GM18907 (cell line): ENCODE results near the gene PEA15.

Source experiments
- ATAC-seq: cut with Tn5 transposase; IDR thresholded peaks from one replicate; pipeline ENCODE4 v1.9.1; 2021; ENCODE audit warnings: mild to moderate bottlenecking, moderate library complexity; ENCODE audit not compliant: unreplicated experiment

The PEA15 gene

GRCh38 chr1:160178731-160179130 lies 26.5 kb upstream of the PEA15 start:
- no peak for ATAC-seq

DNA sequence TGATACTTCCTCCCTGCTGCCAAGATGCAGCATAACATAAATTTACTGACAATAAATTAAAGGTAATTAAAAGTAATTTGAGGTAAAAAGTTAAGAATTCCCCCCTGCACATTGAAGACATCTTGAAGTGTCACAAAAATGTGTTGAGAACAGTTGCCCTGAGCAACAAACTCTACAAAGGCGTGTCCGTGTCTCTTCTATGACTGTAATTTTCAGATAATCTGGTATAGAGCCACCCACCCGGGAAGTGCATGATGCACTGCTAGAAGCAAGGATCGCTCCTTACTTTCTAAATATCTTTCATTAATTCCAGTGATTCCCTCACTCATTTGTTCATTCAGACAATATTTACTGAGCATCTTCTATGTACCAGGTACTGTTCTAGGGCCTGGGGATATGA lies 25.8 kb upstream of the PEA15 start:
- ATAC-seq = no peak

- no peak for ATAC-seq
These were observed 18.9 kb upstream of the PEA15 start for GRCh38 chr1:160186246-160186645.

DNA sequence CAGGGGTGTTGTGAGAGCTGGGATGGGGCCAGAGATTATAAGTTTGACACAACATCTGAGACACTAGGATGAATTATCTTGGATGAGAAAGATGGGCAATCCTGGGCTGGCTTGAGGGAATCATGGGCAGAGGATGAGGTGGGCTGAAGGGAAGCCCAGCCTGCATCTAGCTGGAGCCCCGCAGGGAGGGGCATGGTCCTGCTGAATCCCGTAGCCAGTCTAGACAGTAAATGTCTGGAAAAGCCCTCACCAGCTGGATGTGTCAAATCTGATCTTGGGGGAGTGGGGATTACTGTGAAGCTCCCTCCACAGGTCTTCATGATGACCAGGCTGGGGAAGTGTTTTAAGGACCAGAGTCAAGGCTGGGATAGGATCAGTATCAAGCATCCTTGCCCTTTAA lies 18.5 kb upstream of the PEA15 start:
- no peak for ATAC-seq

GRCh38 chr1:160187407-160187806 lies 17.8 kb upstream of the PEA15 start:
- ATAC-seq = no peak

DNA sequence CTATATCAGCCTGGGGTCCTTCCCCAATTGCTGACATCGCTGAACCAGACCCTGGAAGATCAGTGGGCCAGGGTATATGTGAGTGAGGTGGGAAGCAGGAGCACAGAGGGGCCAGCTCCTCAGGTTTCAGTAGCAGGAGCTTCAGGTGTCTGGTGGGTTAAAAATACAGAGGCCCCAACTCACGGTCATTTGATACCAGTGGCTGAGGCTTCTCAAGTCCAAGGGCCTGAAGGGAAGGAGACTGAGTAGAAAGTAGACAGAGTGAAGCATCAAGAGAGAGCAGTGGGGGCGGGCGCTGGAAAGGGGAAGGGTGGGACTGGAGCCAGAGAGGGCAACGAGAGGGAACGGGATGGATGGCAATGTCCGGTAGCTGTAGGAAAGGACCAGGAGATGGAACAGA lies 16.8 kb upstream of the PEA15 start:
- no peak for ATAC-seq

- ATAC-seq = no peak
These were observed 15.2 kb upstream of the PEA15 start, which contains the start of gene CASQ1 for GRCh38 chr1:160189649-160190625. Gene CASQ1 (plus strand): TSS chr1:160190575. CDS start chr1:160190752, 177 bp downstream.

DNA sequence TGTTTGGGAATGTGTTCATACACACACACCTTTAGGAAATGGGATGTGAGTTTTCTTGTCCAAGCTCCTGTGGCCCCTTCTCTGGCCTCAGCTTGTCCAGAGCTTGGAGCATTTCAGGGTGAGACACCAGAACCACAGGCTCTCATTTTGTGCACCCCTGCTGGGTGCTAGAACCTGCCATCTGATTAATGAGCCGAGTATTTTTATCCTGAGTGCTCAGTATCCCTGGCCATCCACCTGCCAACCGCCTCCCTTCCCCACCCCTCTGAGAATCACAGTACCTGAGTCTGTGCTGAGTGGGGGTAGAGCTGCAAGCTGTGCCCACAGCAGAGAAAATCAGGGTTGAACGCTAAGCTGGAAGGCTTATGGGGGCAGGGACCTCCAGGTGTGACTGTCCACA lies 13.4 kb upstream of the PEA15 start:
- ATAC-seq = no peak

GRCh38 chr1:160192234-160192633 lies 12.9 kb upstream of the PEA15 start:
- no peak for ATAC-seq

- ATAC-seq = peak; percentile 81
These were observed 11.9 kb upstream of the PEA15 start for GRCh38 chr1:160193091-160193819.

DNA sequence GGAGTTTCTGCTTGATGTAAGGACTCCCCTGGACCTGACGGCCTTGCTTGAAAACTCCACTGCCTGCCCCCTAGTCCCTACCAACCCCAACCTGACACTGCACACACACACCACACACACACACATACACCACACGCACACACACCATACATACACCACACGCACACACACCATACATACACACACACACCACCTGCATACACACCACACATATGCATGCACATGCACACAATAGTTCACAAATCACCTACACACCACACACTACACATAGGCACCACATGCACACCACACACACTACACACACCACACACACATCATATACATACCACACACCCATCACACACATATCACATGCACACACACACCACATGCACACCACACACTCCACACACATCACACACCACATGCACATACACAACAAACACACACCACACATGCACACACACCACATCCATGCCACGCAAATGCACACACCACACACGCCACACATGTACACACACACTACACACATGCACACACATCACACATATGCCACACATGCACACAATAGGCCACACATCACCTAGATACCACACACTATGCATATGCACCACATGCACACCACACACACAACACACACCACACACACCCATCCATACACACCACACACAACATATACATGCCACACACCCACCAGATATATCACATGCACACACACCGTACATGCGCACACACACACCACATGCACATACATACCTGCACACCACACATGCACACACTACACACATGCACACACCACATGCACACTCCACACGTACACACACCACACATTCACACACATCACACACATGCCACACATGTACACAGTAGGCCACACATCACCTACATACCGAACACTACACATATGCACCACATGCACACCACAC lies 11.1 kb upstream of the PEA15 start:
- no peak for ATAC-seq

DNA sequence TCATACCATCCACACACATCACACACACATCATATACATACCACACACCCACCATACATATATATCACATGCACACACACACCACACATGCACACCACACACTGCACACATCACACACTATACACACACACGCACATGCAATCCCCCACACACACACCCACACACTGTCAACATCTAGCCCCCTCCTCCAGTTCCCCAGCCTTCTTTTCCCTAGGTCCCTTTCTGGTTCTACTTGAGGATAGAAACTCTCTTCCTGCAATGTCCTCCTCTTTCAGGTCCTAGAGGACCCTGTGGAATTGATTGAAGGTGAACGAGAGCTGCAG lies 10.5 kb upstream of the PEA15 start:
- ATAC-seq = no peak

DNA sequence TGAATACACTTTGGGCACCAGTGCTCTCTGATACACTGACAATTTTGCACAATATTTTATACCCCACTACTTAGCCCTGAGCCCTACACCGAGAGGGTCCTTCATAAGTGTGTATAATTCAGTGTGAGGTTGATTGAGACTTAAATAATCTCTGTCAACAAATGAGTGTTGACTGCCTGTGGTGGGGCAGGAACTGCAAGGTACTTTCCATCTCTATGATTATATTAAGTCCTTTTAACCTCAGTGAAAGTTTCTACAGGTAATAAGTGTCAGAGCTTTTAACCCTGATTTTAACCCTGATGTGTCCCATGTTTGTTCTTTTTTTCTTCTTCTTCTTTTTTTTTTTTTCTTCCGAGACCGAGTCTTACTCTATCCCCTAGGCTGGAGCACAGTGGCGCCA lies 9.0 kb upstream of the PEA15 start:
- ATAC-seq = no peak

DNA sequence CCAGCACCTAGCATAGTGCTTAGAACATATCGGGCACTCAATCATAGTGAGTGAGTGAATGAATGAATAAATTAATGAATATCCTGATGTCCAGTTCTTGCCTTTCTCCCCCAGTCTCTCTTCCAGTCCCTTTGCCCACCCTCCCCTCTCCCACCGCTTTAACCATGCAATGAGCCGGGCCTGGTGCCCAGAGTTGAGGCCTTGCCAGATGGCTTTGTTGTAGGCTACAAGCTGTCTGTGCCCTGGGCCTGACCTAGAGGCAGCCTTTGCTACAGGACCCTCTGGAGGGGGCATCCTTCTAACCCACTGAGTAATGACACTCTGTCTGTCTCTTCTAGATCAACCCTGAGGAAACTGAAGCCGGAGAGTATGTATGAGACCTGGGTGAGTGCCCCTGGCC lies 8.0 kb upstream of the PEA15 start:
- ATAC-seq = no peak

DNA sequence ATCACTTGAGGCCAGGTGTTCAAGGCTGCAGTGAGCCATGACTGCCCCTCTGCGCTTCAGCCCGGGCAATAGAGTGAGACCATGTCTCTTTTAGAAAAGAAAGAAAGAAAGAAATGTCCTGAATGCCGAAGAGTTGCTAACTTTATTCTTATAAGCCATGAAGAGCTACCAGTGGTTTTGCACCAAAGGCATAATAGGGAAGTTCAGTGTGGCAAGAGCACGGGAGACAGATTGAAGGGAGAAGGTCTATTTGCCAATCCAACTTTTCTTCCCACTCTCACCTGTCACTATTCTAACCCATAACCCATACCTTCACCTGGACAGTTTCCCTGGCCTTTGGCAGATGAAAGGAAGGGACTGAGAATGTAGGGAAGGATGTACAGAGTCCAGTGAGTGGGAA lies 4.4 kb upstream of the PEA15 start:
- no peak for ATAC-seq

DNA sequence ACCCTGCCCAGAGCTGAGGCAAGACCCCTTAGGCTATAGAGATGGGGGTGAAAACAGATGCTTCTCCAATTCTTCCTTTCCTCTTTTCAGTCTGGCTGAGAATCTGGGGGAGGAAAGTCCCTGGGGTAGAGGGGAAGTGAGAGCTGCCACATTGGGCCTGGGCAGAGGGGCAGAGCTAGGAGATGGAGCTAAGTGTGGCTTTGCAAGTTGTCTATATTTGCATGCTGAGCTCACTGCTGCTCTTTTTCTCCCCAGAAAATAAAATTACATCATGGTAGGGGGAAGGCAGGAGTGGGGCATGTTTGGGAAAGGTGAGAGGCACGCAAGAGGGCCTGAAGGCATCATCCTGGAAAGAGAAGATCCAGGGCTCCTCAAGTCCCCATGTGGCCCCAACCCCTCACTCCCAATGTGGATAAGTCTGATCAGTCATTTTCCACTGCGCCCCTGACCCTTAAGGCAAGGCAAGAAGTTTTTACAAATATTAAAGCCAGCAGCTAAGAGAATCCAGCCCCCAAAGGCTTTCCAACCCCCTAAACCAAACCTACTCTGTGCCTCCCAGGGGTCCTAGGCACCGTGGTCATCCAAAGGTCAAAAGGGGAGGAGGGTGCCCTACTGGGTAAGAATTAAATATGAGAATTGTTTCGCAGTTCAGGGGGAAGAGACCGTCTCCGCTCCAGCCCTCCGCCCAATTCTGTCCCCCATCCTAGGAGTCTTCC lies 500 bp upstream of the PEA15 start:
- ATAC-seq = peak; percentile 77

GRCh38 chr1:160206036-160206389 lies 829 bp downstream of the PEA15 start:
- no peak for ATAC-seq

GRCh38 chr1:160206421-160207117 lies 1.4 kb downstream of the PEA15 start:
- no peak for ATAC-seq

DNA sequence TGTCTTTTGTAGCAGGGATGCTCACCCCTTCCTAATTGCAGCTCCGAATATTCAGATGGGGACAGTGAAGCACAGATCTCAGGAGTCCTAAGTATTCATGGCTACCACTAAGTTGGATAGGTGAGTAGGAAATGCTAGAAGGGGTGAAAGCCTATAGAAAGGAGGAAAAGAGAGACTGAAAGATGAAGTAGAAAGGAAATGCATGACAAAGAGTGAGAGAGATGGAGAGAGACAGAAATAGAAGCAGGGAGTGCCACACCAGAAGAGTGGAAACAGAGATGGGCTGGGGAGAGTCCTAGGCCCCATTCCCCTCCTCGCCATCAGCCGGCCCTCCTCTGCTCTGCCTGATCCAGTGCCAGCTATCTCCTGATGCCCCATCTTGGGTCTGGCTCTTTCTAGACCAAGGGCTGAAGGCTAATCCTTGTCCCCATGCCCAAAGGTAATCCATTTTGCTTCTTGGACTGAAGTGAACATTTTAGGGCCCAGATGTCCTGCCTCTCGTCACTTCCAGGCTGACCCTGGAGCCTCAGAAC lies 2.0 kb downstream of the PEA15 start:
- no peak for ATAC-seq
